Ovary (tissue), 3 donors: ENCODE data around the gene UGT1A10.
"Not testable (repeated sequence)": the region's sequence is repeated elsewhere in the genome, so short reads cannot be mapped to it uniquely, and the experiment has no call there.

Experiments
- CTCF ChIP-seq, 3 donors: fragments of 450-650 bp in 2 of 3; fragments of 200-600 bp in 1 of 3; IDR thresholded peaks; one replicate each; pipeline versions ENCODE4 v1.5.1 to v1.8.0; 2016 to 2022; ENCODE audit warnings: antibody characterized with exemption in 3 of 3, mild to moderate bottlenecking in 1 of 3
- EP300 ChIP-seq: sonication (generic); formaldehyde crosslinking; IDR thresholded peaks from one replicate; pipeline ENCODE4 v1.6.1; 2017; ENCODE audit warnings: antibody characterized with exemption
- POLR2A ChIP-seq: fragments of 450-650 bp; IDR thresholded peaks from one replicate; pipeline ENCODE4 v1.6.1; 2017; ENCODE audit warnings: antibody characterized with exemption, mild to moderate bottlenecking, moderate library complexity
- donor health status: DM: no; HTN: no; CAD: no.

- TF ChIP-seq CTCF (IDR thresholded peaks at IDR 0.05); EP300; POLR2A: not testable (repeated sequence)
These were observed 114.4 kb downstream of the UGT1A10 start for GRCh38 chr2:233750689-233751088.
